ENCODE measurements around the gene MYO9A.
"Not testable (repeated sequence)": the region's sequence is repeated elsewhere in the genome, so short reads cannot be mapped to it uniquely, and the experiment has no call there.

Gene MYO9A

DNA sequence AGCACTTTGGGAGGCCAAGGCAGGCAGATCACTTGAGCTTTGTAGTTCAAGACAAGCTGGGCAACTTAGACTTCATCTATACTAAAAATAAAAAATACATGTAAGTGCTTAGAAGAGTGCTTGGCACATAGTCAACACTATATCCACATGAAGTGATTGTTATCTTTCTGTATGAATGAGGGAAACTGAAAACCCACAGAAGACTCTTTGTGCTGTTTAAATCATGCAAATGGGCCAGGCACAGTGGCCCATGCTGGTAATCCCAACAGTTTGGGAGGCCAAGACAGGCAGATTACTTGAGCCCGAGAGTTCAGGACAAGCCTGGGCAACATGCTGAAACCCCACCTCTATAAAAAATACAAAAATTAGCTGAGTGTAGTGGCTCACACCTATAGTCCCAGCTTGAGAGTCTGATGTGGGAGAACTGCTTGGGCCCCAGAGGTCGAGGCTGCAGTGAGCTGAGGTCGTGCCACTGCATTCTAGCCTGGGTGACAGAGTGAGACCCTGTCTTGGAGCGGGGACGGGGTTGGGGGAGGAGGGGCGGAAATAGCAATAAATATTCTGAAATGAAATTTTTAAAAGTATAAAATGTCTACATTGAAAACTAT lies 177.9 kb downstream of the MYO9A start:
- no peak for DNase-seq

- DNase-seq: no peak
Measured at GRCh38 chr15:71937650-71938311, 180.2 kb downstream of the MYO9A start.

DNA sequence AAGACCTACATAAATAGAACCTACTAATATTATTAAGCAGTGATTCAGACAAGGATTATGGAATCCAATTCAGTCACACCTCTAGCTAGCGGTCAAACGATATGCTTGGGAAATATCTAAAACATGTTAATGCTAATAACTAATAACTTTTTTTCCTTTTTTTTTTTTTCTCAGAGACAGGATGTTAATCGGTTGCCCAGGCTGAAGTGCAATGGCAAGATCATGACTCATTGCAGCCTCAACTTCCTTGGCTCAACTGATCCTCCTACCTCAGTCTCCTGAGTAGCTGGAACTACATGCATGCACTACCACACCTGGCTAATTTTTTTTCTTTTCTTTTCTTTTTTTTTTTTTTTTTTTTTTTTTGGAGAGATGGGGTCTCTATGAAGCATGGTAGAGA lies 183.5 kb downstream of the MYO9A start:
- DNase-seq: no peak

GRCh38 chr15:71932689-71933088 lies 185.3 kb downstream of the MYO9A start:
- no peak for DNase-seq

- no peak for DNase-seq
Measured at GRCh38 chr15:71931261-71931660, 186.7 kb downstream of the MYO9A start.

DNA sequence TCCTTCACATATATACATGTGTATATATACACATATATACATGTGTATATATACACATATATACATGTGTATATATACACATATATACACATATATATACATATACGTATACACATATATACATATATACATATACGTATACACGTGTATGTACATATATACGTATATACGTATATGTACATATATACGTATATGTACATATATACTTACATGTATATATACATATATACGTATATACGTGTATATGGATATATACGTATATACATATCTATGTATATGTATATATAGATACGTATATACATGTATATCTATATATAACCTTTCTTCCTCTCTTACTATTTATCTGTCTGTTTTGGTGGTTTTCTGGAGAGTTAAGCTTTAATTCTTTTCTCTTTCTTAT lies 192.8 kb downstream of the MYO9A start:
- no peak for DNase-seq

DNA sequence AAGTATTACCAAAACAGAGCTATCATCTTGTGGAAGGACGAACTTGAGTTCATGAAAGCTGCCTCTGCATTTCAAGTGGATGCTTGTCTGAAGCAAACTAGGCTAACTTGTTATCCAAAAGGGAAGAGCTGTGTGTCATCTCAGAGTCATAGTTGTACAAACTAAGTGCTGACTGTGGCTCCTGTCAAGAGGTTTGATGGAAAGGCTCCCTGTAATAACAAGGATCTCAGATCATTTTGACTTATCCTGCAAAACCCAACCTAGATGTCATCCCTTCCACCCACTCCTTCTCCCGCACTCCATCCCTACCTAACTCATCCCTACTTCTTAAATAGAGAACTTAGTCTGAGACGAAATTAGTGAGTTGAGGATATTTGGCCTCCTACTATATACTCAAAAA lies 196.8 kb downstream of the MYO9A start:
- no peak for DNase-seq

- DNase-seq: no peak
Measured at GRCh38 chr15:71920573-71920972, 197.4 kb downstream of the MYO9A start.

- no peak for DNase-seq
Measured at GRCh38 chr15:71916834-71917233, 201.1 kb downstream of the MYO9A start.

- no peak for DNase-seq
Measured at GRCh38 chr15:71914092-71914491, 203.9 kb downstream of the MYO9A start.

DNA sequence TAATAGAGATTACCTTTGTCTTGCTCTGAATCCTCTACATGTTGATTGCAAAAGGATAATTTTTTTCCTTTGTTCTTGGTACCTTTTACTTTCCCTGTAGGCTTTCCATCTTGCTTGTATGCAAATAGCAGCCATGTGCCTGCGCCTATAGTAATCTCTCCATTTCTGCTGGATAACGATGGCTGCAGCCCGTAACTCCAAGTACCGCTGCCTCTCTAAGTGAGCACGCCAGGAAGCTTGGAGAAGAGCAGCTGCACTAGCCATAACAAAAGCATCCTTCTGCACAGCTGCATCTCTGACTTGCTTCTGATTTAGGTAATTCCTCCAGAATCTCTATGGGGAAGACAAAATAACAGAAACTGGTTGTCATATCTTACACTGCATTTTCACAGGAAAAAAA lies 218.3 kb downstream of the MYO9A start:
- no peak for DNase-seq

DNA sequence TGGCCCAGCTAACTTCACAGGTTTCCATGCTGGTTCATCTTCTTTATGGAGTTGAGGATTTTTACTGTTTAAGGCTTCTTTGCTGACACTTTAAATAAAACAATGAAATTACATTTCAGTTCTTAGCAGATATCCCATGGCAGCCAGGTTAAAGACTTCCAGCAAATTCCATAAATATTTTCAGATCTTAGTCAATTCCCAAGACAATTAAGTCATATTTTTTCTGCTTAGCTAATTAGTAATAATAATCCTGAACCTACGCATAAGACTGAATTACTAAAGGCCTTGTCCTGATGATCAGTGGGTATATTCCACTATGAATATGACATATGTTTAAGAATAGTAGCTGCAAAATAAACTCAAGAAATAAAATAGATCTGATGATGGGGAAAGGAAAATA lies 224.3 kb downstream of the MYO9A start:
- no peak for DNase-seq

DNA sequence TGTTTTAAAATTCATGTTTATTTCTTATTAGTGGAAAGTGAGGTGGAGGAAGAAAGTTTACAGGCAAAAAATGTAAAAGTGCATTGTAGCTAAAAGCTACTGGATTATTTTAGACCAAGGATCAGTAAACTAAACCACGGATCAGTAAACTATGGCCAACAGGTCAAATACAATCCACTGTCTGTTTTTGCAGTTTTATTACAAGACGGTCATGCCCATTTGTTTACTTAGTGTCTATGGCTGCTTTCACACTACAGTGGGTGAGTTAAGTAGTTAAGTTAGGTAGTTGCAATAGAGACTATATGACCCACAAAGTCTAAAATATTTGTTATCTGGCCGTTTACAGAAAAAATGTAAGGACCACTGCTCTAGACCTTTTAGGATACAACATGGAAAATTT lies 225.6 kb downstream of the MYO9A start:
- DNase-seq: no peak

- no peak for DNase-seq
Measured at GRCh38 chr15:71891026-71891425, 226.9 kb downstream of the MYO9A start.

- no peak for DNase-seq
Measured at GRCh38 chr15:71889947-71890346, 228.0 kb downstream of the MYO9A start.

GRCh38 chr15:71889385-71889784 lies 228.6 kb downstream of the MYO9A start:
- DNase-seq: no peak

DNA sequence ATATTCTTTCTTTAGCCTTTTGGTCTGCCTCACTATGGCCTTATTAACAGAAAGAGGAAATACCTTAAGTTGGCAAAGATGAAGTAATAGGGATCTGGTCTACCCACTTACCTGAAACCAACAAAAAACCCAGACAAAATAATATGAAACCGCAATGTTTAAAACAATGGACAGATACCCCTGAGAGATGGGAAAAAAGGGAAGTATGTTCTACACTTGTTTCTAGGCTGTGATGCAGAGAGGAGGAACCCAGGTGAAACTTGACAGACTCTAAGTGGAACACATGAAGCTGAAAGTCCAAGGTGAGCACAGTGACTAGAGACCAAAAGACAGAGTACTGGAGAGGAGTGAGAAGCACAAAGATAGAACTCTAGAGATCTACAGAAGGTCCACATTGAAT lies 229.2 kb downstream of the MYO9A start:
- no peak for DNase-seq

DNA sequence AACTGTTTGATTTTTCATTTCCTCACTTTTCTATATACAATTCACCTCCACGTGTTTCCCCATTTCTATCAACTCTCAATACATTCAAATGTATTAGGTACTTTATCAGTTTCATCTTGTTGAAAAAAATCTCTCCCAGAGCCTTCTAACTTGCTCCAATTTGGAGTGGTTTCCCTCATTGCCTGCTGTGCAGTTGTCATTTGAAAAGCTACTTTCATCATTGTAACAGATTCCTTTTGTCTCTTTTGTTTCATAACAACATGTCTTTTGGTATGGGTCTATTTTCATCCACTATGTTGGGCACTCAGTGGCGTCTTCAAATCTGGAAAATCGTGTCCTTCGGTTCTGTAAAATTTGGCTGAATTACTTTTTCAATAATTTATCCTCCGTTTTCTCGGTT lies 232.6 kb downstream of the MYO9A start:
- DNase-seq: no peak

DNA sequence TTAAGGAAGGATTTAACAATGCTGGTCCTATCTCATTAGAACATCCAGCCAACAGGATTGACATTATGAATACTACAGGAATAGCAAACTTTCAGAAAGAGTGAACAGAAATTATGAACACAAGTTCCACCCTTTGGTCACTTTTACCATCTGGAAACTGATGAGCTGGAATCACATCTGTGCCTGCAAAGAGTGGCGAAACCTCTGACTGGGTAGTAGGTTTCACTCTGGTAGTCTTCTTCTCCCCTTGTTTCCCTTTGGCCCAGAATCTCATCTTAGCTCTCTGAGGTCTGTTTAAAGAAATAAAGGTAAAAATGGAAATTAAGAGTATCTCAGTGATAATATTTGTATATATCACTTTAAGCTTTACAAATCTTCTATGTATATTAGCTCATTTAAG lies 234.5 kb downstream of the MYO9A start:
- DNase-seq: no peak

DNA sequence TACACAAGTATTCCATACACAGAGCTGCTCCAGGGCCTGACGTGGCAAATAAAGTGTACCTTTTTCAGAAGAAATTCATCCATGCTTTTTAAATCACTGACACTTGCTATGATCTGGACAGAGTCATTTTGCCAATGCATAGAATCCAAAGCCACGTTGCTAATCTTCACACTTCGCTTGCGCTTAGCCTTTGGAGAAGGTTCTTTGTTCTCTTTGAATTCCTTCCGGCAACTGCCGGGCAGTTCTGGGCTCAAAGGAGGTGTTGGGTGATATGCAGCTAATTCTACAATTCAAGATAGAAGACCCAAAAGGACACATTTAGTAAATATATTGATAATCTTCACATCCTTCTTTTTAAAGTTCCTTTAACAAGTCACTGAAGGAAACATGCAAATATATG lies 237.7 kb downstream of the MYO9A start:
- no peak for DNase-seq

DNA sequence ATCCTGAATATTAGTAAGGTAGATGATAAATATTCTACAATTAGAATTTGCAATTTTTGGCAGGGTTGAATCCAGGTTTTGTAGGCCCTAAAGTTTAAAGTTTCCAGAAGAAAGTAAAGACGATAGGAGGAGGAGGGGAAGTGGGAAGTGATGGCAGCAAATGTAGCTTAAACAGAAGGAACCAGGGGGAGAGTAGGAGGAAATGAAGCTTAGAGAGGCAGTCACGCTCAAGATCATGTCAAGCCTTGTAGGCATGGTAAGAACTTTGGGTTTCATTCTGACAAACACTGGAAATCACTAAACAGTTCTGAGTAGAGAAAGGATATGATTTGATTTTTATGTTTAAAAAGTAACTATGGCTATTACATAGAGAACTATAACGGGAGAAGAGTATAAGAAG lies 243.7 kb downstream of the MYO9A start:
- no peak for DNase-seq

DNA sequence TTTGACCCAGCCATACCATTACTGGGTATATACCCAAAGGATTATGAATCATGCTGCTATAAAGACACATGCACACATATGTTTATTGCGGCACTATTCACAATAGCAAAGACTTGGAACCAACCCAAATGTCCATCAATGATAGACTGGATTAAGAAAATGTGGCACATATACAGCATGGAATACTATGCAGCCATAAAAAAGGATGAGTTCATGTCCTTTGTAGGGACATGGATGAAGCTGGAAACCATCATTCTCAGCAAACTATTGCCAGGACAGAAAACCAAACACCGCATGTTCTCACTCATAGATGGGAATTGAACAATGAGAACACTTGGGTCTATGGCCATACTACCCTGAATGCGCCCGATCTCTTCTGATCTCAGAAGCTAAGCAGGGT lies 259.7 kb downstream of the MYO9A start:
- DNase-seq: not testable (repeated sequence)

DNA sequence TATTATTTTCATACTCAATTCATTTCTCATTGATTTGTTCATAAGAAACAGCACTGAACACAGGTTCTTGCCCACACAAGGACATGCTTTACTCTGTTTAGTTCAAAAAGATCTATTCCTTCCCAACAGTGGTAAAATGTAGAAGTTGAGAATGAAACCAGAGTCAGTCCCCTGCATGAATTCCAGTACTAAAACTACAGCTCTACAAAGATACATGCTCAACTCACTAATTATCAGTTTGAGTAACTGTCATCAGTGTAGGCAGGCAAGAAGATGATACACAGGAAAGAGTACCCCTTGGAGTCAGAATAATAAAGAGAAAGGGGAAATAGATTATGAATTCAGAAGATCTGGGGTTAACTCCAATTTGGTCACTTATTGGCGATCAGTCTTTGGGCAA lies 264.4 kb downstream of the MYO9A start:
- DNase-seq: no peak

DNA sequence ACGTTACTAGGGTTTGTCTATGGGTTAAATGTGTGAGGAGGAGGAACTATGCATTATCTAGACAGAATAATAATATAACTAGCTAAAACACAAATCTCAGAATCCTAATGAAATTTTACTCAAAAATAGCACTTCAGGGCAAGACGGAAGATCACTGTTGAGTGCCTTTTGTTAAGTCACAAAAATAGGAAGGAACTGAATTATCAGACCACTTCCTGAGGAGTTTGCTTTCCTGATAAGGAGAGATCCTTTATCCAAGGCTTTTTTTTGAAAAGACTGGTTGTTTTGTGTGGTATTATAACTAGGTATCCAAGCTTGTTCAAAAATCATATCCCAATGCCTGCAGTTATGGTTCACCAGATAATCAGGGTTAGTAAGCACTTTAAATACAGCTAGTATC lies 273.0 kb downstream of the MYO9A start:
- DNase-seq: no peak

GRCh38 chr15:71841563-71841962 lies 276.4 kb downstream of the MYO9A start:
- no peak for DNase-seq
